AG08396 (cell line): ENCODE results near the gene PDE7B.
"Not testable (repeated sequence)": the region's sequence is repeated elsewhere in the genome, so short reads cannot be mapped to it uniquely, and the experiment has no call there.

Experiments
- DNase-seq: peaks from one replicate; pipeline ENCODE4 v3.0.0; 2012; ENCODE audit warnings: low spot score, mixed read lengths

The PDE7B gene

DNA sequence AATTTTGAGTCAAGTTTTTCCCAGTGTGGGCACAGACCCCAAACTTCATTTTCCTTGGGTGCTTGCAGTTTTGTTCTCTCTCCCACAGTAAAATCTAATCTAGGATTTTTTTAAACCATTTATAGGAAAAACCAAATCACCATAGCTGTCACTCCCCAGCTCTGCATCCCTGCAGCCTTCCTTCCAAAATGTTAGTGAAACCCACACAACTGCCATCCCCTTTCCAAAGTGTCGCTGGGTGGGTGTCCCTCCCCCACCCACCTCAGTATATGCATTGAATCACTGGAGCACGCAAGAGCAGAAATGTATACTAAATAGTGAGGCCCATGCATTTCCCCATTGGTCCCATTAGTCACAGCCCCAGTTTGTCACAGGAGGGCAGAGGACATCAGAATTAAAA lies 260.3 kb downstream of the PDE7B start:
- DNase-seq, result no peak

DNA sequence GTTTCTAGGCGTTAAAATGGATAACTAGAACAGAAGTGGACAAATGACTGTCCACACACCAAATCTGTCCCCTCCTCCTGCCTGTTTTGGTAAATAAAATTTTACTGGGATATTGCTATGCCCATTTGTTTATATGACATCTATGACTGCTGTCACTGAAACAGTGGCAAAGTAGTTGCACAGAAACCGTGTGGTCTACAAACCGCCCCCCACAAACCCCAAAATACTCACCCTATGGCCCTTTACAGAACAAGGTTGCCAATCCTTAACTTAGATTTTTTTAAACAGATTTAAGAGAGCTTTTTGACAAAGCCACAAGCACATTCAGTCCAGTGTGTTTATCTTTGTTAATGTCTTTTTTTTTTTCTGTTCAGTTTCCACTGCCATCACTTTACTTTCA lies 260.8 kb downstream of the PDE7B start:
- DNase-seq, result no peak

DNA sequence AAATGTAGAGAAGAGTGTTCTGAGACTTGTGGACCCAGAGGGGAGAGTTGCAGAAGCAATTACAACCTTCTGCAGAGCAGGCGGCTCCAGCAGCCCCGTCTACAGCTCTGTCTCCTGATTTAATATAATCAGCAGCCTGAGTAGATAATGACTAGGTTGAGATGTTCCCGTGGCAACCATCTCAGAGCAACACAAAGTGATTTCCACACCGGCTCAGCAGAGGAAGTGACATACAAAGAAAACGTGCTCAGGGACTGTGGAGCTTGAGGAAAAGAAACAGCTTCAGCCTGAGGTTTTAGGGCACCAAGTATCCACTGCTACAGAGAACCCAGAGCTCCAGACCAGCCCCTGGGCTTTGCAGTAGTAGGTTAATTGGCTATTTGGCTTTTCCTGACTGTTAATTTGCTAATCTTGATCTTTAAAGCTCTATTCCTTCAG lies 262.3 kb downstream of the PDE7B start:
- DNase-seq, result peak; percentile 55

DNA sequence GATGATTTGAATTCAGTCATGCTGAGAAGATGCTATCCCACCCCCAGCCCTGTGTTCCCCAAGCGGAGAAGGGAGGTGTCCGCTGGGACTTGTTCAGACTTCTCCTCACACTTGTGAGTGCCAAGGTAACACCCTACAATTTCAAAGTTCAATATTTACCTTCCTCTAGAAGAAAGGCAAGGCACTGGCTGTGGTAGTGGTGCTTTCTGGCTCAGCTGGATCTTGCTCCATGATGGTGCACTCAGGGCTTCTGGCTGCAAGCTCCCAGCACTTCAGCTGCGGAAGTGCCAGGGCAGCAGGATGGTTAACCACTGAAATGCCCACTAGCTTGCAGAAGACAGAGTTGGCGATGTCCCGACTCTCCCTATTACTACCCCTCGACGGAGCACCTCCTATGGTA lies 263.2 kb downstream of the PDE7B start:
- DNase-seq, result no peak

DNA sequence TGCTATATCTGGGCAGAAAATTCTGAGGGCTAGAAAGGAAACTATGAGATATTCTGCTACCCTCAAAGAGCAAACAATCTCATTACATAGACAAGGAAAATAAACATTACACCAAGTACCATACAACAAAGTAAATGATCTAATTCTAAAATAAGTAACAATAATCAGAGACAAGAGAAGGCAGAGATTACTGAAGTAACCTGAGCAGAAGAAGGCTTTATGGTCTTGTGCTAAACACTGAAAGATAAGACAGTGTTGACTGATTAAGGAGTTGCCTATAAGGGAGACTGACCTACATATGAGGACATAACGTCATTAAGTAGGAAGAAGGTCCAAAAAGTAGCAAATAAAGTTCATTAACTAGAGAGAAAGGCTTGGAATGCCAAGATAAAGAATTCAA lies 264.4 kb downstream of the PDE7B start:
- DNase-seq, result no peak

DNA sequence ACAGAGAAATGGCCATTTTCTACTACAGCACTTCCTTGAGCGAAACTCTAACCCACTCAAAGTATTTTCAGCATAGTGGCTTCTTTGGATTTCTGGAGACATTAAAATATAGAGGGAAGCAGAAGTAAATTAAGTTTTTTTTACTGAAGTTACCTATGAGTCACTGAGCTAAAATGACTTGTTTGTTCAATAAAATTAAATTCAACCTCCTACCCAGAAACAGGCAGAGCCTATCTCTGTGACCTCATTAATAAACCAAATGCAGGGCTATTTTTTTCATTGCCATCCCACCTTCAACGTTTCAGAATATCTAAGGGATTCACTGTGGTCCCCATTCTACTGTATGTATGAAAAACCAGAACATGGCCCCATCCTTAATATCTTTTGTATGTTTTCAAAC lies 265.6 kb downstream of the PDE7B start:
- DNase-seq, result no peak

DNA sequence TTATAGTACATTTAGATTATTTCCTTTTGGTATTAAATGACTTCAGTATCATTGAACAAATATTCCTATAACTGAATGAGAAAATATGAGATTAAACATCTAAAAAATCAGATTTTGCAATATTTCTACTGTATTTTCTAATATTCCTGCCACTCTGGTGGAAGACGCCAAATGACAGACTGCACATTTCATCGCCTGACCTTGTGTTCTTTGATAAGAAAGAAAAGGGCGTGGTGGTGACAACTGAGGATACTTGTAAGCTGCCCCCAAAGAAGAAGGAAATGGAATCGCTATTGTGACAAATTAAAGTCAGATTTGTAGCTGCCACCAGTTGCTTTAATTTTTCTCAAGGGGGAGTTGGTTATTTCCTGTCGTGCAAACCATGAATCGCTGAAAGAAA lies 267.3 kb downstream of the PDE7B start:
- DNase-seq, result no peak

DNA sequence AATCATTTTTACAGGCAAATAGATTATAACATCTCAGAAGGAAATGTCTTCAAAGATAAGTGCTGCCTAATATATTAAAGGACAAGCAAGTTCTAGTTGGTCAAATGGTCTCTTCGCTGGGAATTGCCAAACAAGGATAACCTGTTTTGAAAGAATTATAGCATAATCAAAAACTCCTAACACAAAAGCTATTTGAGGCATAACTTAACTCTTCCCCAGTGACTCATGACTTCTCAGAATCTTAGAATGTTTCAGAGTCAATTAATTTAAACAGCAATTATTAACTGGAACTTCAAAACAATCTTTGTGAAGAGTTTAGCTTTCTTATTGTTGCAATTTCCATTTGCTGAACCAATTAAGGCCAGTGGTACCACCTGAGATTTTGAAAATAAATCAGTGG lies 272.0 kb downstream of the PDE7B start:
- no peak for DNase-seq

DNA sequence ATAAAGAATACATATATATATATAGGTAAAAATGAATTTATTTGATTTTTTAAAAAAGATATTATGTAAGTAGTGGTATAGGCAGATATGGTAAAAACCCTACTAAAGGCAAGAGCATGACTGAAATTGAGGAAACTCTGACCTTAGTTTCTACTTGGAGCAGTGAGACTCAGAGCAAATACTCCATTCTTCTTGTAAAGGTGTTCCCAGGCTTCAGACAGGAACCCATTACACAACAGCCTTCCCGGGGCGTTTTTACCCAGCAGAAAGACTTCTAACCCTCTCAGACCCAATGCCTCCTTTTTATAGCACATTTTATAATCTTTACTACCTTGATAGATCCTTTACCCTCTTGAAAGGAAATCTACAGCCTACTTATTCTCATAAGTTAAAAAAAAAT lies 274.1 kb downstream of the PDE7B start:
- no peak for DNase-seq

DNA sequence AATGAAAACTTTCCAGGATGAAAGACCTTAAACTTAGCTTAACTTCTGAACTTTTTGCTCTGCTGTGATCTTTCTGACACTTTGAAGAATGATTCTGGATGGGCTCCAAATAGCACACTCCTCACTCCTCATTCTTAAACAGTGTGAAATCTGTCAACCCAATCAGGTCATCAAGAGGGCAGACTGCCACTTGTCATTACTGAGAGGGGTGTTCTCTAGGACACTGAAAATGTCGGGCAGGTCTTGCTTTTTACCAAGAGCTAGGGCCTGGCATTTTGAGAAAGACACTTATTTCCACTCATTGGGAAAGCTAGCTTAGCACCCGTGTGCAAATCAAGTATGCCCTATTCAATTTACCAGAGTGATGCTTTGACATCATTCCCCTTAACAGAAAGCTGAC lies 276.4 kb downstream of the PDE7B start:
- no peak for DNase-seq

DNA sequence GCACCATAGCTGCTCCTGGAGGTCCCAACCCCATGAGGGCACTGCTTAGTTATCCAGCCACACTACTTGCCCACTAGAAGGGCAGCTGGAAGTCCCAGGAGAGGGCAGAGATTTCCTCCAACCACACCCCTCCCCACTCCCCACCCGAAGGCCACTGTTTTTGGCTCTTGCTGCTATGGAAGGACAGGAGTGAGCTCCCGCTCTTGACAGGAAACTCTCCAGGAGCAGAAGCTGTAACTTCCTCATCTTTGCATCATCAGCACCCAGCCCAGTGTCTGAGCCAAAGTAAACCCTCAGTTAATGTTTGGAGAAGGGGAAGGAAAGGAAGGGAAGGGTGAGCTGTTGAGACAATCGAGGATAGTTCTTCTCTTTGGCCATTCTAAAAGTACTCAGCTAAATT lies 277.9 kb downstream of the PDE7B start:
- DNase-seq, result no peak

DNA sequence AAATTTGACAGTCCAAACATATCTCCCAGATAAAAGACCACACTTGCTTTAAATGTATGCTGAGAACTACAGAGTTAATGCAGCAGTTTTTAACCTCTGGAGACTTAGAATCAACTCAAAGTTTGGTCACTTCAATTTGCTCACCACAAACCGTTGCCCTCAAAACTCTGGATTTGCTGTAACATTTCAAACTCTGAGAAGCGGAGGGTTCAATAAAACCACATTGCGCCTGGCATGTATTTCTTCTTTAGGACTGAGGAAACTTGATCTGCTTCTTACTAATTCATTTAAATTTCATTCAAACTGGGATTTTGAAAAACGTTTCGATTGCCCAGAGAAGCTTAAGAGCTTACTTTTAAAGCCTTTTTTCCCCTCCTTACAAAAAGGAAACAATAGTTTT lies 282.8 kb downstream of the PDE7B start:
- no peak for DNase-seq

DNA sequence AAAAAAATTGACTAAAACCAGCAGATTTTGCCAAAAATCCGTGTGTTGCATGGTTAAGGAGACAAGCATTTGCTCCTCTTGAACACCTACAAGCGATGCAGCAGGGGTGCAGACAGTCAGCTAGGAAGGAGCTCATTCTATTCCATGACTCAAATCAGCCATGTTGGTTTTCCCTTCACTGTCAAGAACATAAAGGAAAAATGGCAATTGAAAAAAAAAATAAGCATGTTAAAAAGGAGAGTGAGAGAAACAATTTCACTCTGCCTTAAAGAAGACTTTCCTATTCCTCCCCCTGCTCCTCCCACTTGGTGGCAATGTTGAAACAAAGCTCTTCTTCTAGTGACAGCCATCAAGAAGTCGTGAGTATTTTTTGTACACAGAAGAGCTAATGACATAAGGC lies 283.2 kb downstream of the PDE7B start:
- no peak for DNase-seq

DNA sequence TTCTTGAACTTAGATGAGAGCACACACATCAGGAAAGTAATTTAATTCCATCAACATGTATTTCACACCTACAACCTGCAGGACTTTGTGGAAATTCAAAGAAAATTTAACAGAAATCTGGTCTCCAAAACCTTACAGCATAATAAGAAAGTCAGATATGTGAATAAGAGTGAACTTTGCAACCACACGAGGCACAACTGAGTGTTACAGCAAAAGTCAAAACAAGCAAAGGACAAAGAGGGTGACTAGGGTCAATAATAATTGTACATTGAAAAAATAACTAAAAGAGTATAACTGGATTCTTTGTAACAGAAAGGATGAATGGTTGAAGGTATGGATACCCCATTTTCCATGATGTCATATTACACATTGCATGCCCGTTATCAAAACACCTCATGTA lies 284.8 kb downstream of the PDE7B start:
- no peak for DNase-seq

DNA sequence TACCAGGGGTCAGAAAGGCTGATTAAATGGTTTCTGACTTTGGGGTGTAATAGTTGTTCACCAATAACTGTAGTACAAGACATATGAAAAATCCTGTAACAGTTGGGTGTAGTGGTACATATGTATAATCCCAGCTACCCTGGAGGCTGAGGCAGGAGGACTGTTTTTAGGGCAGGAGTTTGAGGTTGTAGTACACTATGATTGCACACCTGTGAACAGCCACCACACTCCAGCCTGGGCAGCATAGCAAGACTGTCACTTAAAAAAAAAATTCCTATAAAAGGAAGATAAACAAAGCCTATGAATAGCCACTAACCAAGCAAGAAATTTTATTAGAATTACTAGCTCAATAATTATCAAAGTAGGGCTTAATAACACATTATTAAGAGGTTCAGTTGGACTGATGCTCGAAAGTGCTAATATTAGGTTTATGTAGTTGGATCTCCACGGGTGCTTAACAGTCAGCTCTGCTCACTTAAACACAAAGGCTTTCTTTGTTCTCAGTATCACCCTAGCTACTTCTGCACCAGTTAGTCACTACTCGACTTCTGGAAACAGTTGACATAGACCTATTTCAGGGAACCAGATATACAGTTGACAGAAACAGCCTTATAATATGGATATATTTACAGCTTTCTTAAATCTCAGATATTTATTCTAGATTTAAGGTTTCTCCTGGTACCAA lies 285.6 kb downstream of the PDE7B start:
- DNase-seq, result no peak

DNA sequence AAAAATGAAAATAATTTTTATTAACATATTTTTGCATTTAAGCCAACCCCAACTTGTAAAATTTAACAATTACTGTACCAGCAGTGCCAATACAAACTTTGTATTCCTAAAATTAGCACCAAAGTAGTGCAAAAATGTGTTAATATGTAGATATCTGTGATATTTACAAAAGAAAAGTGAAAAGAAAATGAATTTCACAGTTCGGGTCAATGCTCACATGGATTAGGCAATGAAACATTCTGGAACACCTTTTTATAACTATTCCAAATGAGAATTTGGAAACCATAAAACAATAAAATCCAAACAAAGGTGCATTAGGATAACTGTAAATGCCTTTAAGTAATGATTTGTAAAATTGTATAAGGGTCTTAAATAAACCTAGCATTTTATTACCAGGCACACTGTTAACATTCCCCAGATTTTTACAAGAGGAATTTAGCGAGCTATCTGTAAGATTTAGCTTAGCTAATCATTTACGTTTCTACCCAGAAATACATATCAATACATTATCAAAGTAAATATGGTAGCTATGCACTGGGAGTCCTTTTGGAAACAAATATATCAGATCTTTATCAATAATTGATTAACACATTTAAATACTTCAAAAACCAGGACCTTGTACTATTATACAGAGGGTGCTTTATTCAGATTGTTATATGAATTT lies 286.4 kb downstream of the PDE7B start:
- DNase-seq, result no peak

DNA sequence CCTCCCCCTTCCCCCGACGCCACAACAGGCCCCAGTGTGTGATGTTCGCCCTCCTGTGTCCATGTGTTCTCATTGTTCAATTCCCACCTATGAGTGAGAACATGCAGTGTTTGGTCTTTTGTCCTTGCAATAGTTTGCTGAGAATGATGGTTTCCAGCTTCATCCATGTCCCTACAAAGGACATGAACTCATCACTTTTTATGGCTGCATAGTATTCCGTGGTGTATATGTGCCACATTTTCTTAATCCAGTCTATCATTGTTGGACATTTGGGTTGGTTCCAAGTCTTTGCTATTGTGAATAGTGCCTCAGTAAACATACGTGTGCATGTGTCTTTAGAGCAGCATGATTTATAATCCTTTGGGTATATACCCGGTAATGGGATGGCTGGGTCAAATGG lies 287.6 kb downstream of the PDE7B start:
- not testable (repeated sequence) for DNase-seq

DNA sequence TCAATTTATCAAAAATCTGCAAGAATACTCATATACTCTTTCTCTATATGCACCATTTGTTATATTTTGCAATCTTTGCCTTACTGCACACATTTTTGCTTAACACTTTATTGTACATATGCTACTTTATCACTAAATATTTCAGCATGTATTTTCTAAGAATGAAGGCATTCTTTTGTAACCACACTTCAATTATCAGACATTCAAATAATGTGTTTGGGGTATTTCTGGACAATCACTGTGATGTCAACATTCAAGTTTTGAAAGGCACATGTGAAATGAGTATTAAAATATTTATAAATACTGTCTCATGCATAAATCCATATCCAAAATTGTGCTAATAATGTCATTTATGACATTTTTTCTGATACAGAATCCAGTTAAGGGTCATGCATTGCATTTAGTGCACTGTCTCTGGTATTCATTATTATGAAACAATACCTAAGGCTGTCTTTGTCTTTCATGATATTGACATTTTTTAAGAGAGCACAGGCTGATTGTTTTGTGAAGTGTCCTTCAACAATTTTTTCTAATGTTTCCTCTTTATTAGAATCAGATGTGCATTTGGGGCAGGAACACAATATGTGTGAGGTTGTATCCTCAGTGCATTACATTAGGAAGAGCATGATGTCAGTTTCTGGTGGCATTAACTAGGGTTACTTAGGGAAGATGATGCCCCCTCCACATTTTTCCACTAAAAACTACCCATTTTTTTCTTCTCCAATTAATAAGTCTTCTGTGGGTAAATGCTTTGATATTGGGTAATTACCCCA lies 292.9 kb downstream of the PDE7B start:
- no peak for DNase-seq

DNA sequence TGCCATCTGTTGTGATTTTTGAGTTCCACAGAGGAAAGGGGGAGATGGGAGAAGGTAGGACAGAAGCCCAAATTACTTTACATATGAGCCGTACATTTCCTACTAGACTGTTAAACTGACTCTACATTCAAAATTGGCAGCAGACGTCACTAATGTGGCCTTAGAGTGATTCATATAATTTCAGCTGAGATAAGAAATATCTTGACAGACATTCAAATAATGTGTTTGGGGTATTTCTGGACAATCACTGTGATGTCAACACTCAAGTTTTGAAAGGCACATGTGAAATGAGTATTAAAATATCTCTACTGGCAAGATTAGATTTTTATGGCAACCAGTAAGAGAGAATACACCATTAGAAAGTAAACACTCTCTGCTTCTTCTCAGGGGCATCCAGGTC lies 294.6 kb downstream of the PDE7B start:
- no peak for DNase-seq

DNA sequence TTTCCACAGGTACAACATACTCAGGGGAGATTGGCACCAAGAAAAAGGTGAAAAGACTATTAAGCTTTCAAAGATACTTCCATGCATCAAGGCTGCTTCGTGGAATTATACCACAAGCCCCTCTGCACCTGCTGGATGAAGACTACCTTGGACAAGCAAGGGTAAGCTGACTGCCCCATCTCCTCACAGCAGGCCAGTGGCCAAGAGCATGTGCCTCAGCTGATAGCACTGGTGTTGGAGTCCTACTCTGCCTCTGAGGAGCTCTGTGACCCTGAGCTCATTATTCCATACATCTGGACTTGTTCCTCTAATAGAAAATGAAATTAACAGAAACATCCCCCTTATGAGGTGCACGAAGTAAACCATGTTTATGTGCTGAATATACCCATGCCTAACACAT lies 295.8 kb downstream of the PDE7B start:
- DNase-seq, result no peak

DNA sequence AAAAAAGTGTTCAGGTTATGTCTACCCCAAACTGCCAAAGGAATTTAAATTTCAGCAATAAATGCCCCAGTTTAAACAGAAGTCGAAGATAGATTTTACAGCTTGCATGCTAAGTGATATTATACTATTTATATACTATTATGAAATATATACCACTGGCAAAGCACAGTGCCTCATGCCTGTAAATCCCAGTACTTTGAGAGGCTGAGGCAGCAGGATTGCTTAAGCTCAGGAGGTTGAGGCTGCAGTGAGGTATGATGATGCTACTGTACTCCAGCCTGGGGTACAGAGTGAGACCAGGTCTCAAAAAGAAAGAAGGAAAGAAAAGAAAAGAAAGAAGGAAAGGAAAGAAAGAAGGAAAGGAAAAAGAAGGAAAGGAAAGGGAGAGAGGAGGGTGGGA lies 296.6 kb downstream of the PDE7B start:
- DNase-seq, result no peak

DNA sequence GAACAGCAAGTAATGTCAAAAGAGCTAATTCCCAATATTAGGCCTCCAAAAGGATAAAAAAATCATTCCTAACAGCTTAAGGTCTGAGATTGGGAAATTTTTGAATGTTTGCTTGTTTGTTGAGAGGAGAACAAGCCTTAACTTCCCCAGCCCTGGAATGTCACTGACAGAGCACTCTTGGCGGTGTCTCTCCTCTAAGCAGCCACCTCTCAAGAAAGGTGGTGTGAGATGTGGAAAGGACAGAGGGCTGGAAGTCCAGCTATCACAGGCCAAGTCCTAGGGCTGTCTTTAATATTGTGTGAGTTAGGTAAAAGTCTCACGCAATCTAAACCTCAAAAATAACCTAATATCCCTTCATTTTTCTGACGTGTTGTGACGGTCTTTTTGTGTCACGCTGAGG lies 297.0 kb downstream of the PDE7B start:
- no peak for DNase-seq

DNA sequence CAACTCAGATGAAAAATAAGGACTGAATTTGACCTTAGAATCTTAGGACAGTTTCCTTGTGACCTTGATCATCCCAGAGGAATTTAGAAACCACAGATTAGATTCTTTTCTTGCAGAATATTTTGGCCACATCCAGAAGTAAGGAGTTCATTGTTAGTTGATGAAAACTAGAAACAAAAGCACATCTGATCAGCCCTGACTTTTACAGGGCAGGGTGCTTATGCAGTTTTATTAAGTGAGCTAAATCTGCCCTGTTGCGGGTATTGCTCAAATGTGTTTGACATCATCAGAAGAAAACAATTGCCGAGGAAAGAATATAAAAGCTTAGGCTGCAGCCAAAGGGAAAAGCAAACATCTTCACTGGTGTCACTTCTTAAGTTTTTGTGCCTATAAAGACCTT lies 297.8 kb downstream of the PDE7B start:
- DNase-seq, result no peak
